NCI-H526 treated with DMSO at 0.1 percent for 48 hours (cell line): ENCODE measurements around the gene LAMB4.

Experiments
- DNase-seq: peaks from one replicate; lab custom pipeline; 2025; lab: John Stamatoyannopoulos, UW

LAMB4 gene

GRCh38 chr7:108143658-108144420, 13.7 kb upstream of the LAMB4 start:
- no peak for DNase-seq

GRCh38 chr7:108142675-108143259, 12.6 kb upstream of the LAMB4 start:
- peak; percentile 22 for DNase-seq

- DNase-seq, result no peak
Measured at GRCh38 chr7:108142180-108142579, 12.0 kb upstream of the LAMB4 start.

- no peak for DNase-seq
Measured at GRCh38 chr7:108140671-108141070, 10.5 kb upstream of the LAMB4 start.

GRCh38 chr7:108138911-108139310, 8.8 kb upstream of the LAMB4 start:
- no peak for DNase-seq

- no peak for DNase-seq
Measured at GRCh38 chr7:108137993-108138392, 7.8 kb upstream of the LAMB4 start.

- DNase-seq, result no peak
Measured at GRCh38 chr7:108137040-108137439, 6.9 kb upstream of the LAMB4 start.

- DNase-seq, result no peak
Measured at GRCh38 chr7:108136191-108136688, 6.1 kb upstream of the LAMB4 start.

- DNase-seq, result no peak
Measured at GRCh38 chr7:108135446-108136190, 5.5 kb upstream of the LAMB4 start.

GRCh38 chr7:108134486-108134885, 4.3 kb upstream of the LAMB4 start:
- DNase-seq, result no peak

GRCh38 chr7:108132551-108133265, 2.5 kb upstream of the LAMB4 start:
- DNase-seq, result no peak

GRCh38 chr7:108129018-108129965, 869 bp downstream of the LAMB4 start:
- DNase-seq, result no peak

GRCh38 chr7:108128514-108128913, 1.6 kb downstream of the LAMB4 start:
- DNase-seq, result no peak

GRCh38 chr7:108127461-108127860, 2.7 kb downstream of the LAMB4 start:
- DNase-seq, result no peak

- no peak for DNase-seq
Measured at GRCh38 chr7:108124820-108125219, 5.3 kb downstream of the LAMB4 start.

- no peak for DNase-seq
Measured at GRCh38 chr7:108122181-108122580, 8.0 kb downstream of the LAMB4 start.

- DNase-seq, result no peak
Measured at GRCh38 chr7:108120933-108121332, 9.2 kb downstream of the LAMB4 start.

GRCh38 chr7:108120196-108120595, 10.0 kb downstream of the LAMB4 start:
- DNase-seq, result no peak

- no peak for DNase-seq
Measured at GRCh38 chr7:108118959-108119358, 11.2 kb downstream of the LAMB4 start.

- DNase-seq, result no peak
Measured at GRCh38 chr7:108114117-108114841, 15.9 kb downstream of the LAMB4 start.
